Adrenal gland (tissue), 5 donors: ENCODE measurements around the gene USP6.
"Not testable (repeated sequence)": the region's sequence is repeated elsewhere in the genome, so short reads cannot be mapped to it uniquely, and the experiment has no call there.

Experiments used
- CTCF ChIP-seq, 6 experiments: fragments of 450-650 bp in 4 of 6; fragments of 200-600 bp in 2 of 6; sonication (generic) in 1 of 6; IDR thresholded peaks; 1 replicate in 5 of 6; 2 replicates in 1 of 6; pipeline versions ENCODE4 v1.5.1 to v1.8.0; 2016 to 2021; ENCODE audit warnings: antibody characterized with exemption in 6 of 6, mild to moderate bottlenecking in 2 of 6, moderate library complexity in 1 of 6
- POLR2A ChIP-seq, 2 donors: fragments of 450-650 bp; IDR thresholded peaks; one replicate each; pipeline ENCODE4 v1.6.1; 2017; ENCODE audit warnings: antibody characterized with exemption in 2 of 2, mild to moderate bottlenecking in 2 of 2, moderate library complexity in 1 of 2
- donor health status: DM: no; HTN: no; CAD: no.

DNA sequence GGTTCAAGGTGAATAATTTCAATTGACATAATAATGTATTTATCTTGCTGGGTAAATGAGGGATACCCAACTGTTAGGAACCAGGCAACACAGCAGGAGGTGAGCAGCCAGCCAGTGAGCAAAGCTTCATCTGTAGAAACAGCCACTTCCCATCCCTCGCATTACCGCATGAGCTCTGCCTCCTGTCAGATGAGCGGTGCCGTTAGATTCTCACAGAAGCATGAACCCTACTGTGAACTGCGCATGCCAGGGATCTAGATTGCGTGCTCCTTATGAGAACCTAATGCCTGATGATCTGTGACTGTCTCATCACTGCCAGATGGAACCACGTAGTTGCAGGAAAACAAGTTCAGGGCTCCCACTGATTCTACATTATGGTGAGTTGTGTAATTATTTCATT is 9.1 kb downstream of the USP6 start:
- not testable (repeated sequence) for TF ChIP-seq POLR2A, CTCF (IDR thresholded peaks at IDR 0.05)
